Activated gamma-delta T cell (primary cell): ENCODE measurements around the gene ADAM12.
"Not testable (repeated sequence)": the region's sequence is repeated elsewhere in the genome, so short reads cannot be mapped to it uniquely, and the experiment has no call there.

ENCODE experiments used
- DNase-seq: peaks from one replicate; lab custom pipeline; 2025; lab: John Stamatoyannopoulos, UW

Gene ADAM12

DNA sequence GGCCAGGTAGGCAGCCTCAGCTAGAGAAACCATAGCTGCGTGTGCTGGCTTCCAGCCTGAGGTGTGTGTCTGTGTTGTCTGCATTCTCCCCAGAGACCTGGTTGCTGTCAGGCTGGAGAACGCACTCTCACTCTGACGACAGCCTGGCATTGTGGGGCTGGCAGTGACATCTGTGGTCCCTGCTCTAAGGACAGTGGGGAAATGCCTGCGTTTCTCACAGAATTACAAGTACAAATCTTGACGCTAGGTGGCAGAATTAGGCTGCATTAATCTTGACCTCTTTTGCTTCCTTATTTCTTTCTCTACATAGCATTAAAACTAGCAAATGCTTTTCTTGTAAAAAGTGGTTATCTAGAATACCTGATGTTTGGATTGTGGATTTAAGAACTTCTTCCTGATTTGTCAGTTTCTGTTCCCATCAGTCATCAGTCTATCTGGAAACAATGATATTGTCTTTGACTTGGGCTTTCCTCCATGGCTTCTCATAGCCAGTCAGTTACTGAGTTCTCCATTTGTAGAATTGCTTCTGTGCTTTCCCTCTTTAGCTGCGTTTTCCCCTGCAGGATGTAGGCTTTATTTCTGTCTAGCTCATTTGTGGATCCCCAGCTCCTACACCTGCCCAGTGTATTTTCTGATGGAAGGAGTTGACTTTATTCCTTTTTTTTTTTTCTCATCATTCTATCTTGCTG, 405.9 kb downstream of the ADAM12 start:
- no peak for DNase-seq

DNA sequence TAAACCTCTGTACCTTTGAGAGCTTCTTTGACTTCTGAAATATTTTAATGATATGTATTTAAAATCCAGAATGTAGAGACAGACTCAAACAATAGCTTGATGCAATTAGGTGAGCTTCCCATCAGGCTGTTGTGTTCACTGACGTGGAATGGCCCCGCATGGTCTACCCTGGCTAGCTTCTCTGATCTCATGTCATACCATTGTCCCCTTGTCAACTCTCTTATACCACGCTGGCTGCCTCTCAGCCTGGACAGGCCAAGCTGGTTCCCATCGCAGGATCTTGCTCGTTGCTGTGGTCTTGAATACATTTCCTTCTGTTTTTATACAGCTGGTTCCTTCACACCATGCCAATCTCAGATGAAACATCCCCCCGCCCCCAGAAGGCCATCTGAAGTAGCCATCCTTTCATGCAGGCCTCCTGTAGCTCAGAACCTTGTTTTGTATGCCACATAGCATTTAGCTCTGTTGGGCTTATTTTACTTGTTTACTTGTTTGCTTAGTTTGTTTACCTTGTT, 407.7 kb downstream of the ADAM12 start:
- no peak for DNase-seq

DNA sequence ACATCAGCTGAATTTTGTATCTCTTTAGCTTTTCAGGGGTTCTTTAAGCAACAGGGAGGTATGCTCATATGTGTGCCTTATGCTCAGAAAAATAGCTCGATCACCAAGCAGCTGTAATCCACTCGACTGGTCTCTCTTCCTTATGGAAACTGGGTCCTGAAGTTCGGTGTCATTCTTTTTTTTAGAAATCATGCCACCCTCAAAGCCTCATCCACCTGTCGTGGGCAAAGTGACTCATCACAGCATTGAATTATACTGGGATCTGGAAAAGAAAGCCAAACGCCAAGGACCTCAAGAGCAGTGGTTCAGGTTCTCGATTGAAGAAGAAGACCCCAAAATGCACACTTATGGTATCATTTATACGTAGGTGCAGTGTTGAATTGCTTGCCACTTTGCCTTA, 408.3 kb downstream of the ADAM12 start:
- no peak for DNase-seq

DNA sequence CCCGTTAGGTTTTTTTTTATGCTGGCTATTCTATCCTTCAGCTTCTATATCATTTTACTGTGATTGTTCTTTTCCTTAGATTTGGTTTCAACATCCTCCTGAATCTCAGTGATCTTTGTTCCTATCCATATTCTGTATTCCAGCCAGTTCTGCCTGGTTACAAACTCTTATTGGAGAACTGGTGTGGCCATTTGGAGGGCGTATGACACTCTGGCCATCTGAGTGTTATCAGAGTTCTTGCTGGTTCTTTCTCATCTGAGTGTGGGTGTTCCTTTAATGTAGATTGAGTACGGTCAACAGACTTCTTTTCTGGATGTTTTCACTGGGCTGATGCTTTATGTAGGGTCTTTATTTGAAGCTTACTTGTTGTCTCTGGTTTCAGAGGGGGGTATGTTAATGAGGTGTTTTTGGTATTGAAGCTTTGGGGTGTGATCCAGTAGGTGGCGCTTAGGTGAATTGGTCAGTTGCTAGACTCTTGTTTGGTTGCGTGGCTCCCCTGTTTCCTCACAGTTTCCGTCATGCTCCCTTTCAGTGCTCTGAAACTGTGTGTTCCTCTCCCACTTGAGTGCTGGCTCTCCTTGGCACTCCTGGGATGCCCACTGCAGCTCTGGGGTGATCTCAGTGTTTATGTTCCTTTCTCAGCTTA, 411.2 kb downstream of the ADAM12 start:
- no peak for DNase-seq

DNA sequence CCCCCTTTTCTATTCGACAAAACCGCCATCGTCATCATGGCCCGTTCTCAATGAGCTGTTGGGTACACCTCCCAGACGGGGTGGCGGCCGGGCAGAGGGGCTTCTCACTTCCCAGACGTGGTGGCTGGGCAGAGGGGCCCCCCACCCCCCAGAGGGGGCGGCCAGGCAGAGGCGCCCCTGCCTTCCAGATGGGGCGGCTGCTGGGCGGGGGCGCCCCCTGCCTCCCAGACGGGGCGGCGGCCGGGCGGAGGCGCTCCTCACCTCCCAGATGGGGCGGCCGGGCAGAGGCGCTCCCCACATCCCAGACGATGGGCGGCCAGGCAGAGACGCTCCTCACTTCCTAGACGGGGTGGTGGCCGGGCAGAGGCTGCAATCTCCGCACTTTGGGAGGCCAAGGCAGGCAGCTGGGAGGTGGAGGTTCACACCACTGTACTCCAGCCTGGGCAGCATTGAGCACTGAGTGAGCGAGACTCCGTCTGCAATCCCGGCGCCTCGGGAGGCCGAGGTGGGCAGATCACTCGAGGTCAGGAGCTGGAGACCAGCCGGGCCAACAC, 418.1 kb downstream of the ADAM12 start:
- DNase-seq = not testable (repeated sequence)

DNA sequence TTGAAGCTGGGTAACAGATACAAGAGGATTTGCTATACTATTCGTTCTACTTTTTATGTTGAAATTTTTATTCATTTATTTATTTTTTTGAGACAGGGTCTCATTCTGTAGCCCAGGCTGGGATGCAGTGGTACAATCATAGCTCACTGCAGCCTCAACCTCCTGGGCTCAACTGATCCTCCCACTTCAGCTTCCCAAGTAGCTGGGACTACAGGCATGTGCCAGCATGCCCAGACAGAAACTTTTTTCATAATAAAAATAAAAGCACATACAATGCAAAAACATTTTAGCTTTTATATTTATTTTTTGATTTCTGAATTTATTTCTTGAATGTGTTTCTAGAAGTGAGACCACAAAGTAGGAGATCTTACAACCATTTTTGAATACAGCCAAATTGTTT, 420.7 kb downstream of the ADAM12 start:
- no peak for DNase-seq

DNA sequence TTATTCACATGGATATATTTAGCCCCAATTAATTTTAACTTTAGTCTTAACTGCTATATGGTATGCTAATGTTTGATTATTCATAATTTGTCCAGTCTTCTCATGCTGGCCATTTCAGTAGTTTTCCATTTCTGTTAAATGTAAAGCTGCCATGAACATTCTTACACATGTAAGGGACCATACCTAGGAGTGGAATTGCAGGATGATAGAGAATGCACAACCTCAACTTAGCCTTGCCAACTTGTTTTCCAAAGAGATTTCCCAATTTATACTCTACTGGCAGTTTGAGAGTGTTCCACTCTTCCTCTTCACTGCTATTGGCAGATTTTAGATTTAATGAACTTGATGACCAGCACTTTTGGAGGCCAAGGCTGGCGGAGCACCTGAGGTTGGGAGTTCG, 423.7 kb downstream of the ADAM12 start:
- no peak for DNase-seq
